Stimulated activated CD4-positive, alpha-beta T cell treated with anti-CD3 and anti-CD28 coated beads, Interleukin-1b, Interleukin-23, amount 100 ng/mL, for 48 hours (primary cell): ENCODE results near the gene PTP4A2.
A peak's percentile ranks its signal among the peaks of the same experiment; 100 is the strongest.

Experiments
- DNase-seq: peaks from one replicate; pipeline ENCODE4 v3.0.0-alpha.2; 2020

Gene PTP4A2

GRCh38 chr1:31938184-31938975 lies at the start of gene PTP4A2:
TSS of gene PTP4A2 (minus strand) at chr1:31938368. CDS start at chr1:31919065, 19,303 bp downstream.
- DNase-seq = peak; percentile 90

DNA sequence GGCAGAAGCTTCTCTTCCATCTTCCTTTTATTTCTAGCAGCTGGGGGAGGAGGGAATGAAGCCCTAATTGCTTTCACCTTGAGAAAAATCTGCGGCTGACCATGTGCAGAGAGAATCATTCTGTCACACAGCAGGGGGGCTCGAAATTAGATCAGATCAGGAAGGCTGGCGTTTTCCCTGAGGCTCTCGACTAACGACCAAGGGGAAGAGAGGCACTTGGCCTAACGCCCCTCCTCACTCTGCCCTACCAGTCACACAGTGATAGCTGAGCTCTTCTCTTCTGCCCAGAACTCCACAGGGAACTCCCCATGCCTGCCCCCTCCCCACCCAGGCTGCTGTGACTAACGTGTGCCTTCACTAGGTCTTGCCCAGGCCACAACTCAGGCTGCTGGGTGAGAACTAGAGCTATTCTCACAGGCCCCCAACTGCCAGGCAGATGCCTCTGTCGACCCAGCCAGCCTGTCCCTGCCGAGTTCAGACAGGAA lies 49.0 kb upstream of the PTP4A2 start:
- DNase-seq = no peak

- DNase-seq = no peak
These were observed 47.3 kb upstream of the PTP4A2 start for GRCh38 chr1:31985430-31985829.

DNA sequence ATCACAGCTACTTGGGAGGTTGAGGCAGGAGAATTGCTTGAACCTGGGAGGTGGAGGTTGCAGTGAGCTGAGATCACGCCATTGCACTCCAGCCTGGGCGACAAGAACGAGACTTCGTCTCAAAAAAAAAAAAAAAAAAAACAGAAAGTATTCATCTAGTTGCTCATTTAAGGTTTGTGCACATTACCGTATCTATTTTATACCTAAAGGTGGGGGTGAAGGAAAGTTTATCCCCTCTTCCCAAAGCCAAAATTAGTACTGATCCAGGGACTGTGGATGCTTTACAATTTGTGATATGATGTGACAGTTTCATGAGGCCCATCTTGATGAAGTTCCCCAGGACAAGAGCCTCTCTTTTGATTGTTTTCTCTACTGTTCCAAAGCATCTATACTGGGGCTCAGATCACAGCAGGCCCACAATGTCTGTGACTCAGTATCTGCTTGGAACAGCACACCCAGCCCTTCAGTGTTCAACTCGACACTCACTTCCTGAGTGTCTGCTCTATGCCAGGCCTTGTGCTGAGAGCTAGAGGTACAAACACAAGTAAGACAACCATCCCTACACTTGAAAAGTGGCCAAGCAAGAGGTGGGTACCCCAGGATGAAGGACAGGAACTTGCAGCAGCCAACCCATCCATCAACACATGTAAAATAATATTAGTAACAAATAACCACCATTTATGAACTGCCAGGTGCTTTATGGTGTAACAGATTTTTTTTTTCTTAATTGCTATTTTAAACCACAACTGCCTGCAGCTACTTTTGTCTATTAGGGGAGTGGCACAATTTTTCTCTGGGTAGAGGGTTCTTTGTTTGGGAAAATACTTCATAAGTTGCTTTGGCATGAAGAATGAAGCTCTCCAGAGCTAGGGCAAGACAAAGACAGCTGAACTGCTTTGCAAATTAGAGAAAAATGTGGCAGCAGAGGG lies 46.5 kb upstream of the PTP4A2 start:
- DNase-seq = peak; percentile 49

DNA sequence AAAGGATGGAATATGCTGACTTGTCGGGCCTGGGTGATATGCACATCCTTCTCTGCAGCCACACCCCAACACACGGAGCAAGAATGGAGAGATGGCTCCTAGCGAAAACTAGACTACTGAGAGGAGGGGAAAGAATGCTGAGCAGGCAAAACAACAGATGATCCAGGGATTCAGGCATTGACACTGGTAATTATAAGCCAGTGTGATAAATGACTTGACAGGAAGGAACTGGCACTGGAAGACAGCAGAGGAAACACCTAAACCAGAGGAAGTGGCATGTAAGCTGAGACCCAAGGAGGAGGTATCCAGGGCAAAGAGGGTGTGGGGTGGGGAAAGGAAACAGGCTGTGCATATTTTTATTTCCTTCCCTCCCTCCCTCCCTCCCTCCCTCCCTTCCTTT lies 43.8 kb upstream of the PTP4A2 start:
- DNase-seq = no peak

DNA sequence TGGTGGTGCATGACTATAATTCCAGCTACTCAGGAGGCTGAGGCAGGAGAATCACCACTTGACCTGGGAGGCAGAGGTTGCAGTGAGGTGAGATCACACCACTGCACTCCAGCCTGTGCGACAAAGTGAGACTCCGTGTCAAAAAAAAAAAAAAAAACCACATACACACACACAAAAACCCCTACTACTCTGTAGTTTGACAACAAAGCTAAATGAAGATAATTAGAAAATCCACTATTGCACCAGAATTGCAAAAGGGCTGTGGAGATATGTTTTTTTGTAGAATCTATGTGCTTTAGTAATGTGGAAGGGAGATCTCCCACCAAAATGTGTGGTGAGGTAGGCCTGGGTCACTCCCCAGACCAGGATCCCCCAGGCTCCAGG lies 43.3 kb upstream of the PTP4A2 start:
- no peak for DNase-seq

GRCh38 chr1:31980835-31981455 lies 42.8 kb upstream of the PTP4A2 start:
- DNase-seq = no peak

DNA sequence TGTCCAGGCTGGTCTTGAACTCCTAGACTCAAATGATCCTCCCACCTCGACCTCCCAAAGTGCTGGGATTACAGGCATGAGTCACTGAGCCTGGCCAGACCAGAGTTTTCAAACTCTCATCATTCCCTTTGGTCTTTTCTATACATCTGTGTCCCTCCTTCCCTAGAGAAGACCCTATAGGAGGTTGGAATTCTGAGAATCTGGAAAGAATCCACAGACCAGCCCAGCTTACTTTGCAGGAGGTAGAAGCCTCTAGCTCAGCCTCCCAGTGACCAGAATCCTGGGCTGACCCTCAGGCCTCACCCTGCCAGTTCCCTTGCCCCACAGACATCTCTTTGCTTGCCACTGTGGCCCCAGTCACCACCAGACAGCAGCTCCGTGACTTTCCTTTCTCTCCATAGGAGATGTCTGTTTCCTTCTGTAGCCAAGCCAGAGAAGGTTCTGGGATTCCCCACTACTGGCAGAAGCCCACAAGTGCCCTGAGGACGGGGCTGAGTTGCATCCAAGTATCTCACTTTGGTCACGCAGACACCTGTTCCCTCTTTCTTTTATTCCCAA lies 40.8 kb upstream of the PTP4A2 start:
- DNase-seq = no peak

- DNase-seq = no peak
These were observed 39.4 kb upstream of the PTP4A2 start for GRCh38 chr1:31977385-31978131.

DNA sequence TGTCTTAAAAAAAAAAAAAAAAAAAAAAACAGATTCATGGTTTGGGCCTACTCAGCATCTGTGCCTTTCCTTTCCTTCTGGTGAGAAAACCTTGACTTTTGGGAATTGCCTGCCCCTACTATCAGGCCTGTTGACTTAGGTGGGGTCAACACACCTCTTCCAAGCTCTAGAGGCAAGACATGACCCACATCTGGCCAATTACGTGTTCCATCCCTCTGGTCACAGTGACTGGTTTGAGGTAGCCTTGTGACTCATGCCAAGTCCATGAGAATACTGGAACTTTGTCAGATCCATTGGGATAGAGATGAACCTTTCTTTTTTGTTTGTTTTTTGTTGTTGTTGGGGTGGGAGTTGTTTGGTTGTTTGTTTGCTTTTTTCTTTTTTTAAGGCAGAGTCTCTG lies 38.2 kb upstream of the PTP4A2 start:
- no peak for DNase-seq

DNA sequence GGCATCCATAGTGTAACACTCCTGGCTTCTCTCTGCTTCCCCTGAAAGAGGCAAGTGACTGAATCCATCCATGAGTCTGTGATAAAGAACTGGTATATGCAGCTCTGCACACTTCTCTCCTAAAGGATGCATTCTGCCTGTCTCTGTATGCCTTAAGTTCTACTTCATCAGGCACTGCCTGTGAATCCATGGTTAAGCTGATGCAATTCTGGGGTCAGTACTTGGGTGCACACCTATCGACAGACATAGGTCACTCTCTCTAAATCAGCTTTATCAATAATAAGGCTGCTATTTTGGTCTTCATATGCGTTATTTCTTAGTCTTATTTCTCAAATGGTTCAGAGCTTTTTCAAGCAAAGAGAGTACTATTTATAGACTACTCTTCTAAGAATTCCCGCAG lies 32.7 kb upstream of the PTP4A2 start:
- no peak for DNase-seq

GRCh38 chr1:31961536-31961935 lies 23.4 kb upstream of the PTP4A2 start:
- no peak for DNase-seq

- DNase-seq = no peak
These were observed 21.6 kb upstream of the PTP4A2 start for GRCh38 chr1:31959521-31960340.

DNA sequence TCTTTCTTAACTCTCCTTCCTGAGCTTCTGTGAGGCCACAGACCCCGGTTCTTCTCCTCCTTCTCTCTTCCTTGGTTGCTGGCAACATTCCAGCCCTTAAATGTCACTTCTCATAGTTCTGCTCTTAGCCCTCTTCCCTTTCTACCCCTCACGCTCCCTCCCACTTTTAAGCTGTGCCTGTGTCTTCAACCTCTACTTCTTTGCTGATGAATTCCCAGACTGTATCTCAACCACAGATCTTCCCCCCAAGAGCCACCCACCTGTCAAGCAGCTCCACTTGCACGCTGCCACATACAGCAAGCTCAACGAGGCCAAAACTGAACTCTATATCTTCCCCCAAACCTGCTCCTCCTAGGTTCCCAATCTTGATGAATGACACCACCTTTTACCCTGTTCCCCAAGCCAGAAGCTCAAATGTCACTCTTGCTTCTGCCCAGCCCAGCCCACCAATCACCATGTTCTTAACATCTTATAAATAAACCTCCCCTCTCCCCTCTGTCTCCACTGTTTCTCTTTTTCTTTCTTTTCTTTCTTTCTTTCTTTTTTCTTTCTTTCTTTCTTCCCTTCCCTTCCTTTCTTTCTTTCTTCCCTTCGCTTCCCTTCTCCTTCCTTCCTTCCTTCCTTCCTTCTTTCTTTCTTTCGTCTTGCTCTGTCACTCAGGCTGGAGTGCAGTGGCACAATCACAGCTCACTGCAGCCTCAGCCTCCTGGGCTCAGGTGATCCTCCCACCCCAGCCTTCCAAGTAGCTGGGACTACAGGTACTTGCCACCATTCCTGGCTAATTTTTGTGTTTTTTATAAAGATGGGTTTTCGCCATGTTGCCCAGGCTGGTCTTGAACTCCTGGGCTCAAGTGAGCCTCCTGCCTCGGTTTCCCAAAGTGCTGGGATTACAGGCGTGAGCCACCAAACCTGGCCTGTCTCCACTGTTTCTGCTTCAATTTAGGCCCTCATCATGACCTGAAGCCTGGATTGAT lies 19.8 kb upstream of the PTP4A2 start:
- peak; percentile 69 for DNase-seq

DNA sequence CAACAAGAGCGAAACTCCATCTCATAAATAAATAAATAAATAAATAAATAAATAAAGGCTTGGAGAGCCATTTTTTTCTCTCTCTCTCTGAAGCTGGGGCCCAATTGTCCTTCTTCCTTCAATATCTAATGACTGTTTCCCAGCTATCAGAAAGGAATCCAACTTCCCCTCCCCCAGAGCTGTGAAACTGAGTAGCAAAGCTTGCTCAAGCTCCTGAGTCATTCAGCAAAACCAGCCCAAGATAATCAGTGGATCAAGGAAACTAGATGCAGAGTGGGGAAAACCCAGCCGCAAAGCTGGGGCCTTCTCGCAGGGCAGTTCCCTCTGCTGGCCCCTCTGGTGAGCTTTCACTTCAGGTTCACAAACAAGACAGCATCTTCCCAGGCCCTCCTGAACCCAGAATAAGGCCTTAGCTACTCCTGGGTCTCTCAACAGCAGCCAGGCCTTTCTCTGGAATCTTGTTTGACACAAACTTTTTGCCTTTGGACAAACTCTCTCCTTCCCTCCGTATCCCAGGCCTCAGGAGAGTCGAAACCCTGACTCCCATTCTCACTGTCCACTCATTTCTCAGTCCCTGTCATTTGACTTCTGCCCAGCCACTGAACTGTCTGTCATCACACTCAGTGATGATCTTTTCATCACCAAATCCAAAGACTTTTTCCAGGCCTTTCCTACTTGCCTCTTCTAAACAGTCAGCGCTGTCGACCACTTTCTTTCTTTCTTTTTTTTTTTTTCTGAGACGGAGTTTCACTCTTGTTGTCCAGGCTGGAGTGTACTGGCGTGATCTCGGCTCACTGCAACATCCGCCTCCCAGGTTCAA lies 18.0 kb upstream of the PTP4A2 start:
- DNase-seq = peak; percentile 91

DNA sequence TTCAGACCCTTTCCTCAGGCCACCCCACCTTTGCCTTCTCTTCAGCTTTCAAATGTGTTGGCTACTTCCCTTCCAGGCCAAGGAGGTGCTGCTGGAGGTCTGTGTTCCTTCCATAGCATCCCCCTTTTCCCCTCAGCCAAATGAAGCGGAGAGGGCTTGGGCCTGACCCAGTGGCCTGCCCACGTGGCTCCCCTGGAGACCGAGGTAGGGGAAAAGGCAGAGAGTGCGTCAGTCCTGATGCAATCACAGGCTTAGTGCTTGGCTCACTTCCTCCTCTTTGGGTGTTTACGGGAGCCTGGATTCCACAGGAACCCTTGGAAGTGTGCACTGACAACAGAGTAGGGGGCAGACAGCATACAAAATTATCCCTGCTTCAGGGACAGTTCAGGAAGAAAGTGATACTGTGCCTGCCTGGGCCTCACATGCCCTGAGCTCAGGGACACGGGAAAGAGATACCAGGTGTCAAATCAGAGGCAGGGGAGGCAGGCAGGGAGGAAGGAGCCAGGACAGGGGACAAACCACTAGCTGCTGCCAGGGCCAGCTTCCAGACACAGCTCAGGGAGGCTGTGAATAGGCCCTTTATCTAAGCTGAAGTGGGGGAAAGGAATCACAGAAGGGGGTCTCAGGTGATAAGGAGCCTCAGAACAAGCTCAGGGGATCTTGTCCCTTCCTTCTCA lies 16.6 kb upstream of the PTP4A2 start:
- DNase-seq = no peak

DNA sequence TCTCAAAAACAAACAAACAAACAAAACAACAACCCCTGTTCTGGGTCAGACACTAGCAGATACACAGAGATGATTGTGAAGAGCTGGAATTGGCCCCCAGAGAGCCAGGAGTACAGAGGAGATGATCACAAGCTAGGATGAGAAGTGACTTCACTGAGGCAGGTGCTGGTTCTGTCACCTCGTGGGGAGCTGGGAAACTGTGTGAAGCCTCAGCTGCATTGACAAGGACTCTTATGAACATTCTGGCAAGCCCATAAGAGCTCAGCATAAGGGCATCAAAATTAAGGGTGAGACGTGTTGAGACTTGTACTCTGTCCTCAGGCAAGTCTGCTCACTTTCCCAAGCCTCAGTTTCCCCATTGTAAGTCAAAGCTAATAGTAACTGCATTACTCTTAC lies 14.7 kb upstream of the PTP4A2 start:
- DNase-seq = no peak

DNA sequence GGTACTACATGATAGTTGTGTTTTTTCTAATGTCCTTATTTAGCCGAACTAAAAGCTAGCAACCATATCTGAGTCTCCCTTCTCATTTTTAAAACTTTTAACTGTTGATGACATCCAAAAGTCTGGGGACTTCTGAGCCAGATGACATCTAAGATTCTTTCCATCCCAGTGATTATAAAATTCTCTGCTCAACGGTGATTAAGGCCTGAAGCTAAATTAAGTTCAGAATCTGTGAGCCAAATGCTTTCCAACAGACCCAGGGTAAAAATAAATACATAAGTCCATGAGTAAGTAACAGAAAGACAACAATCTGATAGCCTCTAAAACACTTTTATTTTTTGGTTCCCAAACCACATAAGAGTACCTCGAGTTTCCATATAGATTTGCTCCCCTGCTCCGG lies 13.1 kb upstream of the PTP4A2 start:
- no peak for DNase-seq

- no peak for DNase-seq
These were observed 11.7 kb upstream of the PTP4A2 start for GRCh38 chr1:31949862-31950261.
